Epithelial cell of prostate (primary cell): ENCODE results near the gene ALX4.

Source experiments
- DNase-seq: peaks from one replicate; pipeline ENCODE4 v3.0.0-alpha.2; 2011; ENCODE audit warnings: low read depth, low spot score
- H3K27ac ChIP-seq: fragments of 450-650 bp; 2 replicates; pipeline ENCODE4 v1.5.1; 2017; ENCODE audit warnings: mild to moderate bottlenecking

The ALX4 gene

GRCh38 chr11:44338026-44338425, 28.1 kb upstream of the ALX4 start:
- no peak overlapping the region for H3K27ac ChIP-seq
- DNase-seq: no peak

GRCh38 chr11:44335919-44336318, 26.0 kb upstream of the ALX4 start:
- no peak for DNase-seq
- H3K27ac ChIP-seq: no peak overlapping the region

- no peak overlapping the region for H3K27ac ChIP-seq
- no peak for DNase-seq
Observed at GRCh38 chr11:44335052-44335760, 25.3 kb upstream of the ALX4 start.

GRCh38 chr11:44334356-44335004, 24.5 kb upstream of the ALX4 start:
- H3K27ac ChIP-seq: no peak overlapping the region
- DNase-seq: no peak

- DNase-seq: no peak
- no peak overlapping the region for H3K27ac ChIP-seq
Observed at GRCh38 chr11:44333271-44334218, 23.6 kb upstream of the ALX4 start.

GRCh38 chr11:44332665-44333064, 22.7 kb upstream of the ALX4 start:
- H3K27ac ChIP-seq: no peak overlapping the region
- DNase-seq: no peak

GRCh38 chr11:44329472-44330230, 19.7 kb upstream of the ALX4 start:
- no peak overlapping the region for H3K27ac ChIP-seq
- no peak for DNase-seq

GRCh38 chr11:44328138-44328660, 18.3 kb upstream of the ALX4 start:
- DNase-seq: no peak
- no peak overlapping the region for H3K27ac ChIP-seq

GRCh38 chr11:44327730-44328129, 17.8 kb upstream of the ALX4 start:
- no peak for DNase-seq
- H3K27ac ChIP-seq: no peak overlapping the region

GRCh38 chr11:44326615-44327475, 16.9 kb upstream of the ALX4 start:
- no peak overlapping the region for H3K27ac ChIP-seq
- no peak for DNase-seq

GRCh38 chr11:44325698-44326097, 15.8 kb upstream of the ALX4 start:
- H3K27ac ChIP-seq: no peak overlapping the region
- DNase-seq: no peak

GRCh38 chr11:44324749-44325525, 15.0 kb upstream of the ALX4 start:
- DNase-seq: no peak
- H3K27ac ChIP-seq: no peak overlapping the region

GRCh38 chr11:44324222-44324621, 14.3 kb upstream of the ALX4 start:
- no peak overlapping the region for H3K27ac ChIP-seq
- DNase-seq: no peak

GRCh38 chr11:44322243-44322642, 12.3 kb upstream of the ALX4 start:
- H3K27ac ChIP-seq: no peak overlapping the region
- no peak for DNase-seq

- H3K27ac ChIP-seq: no peak overlapping the region
- no peak for DNase-seq
Observed at GRCh38 chr11:44321059-44321458, 11.1 kb upstream of the ALX4 start.

- H3K27ac ChIP-seq: no peak overlapping the region
- DNase-seq: no peak
Observed at GRCh38 chr11:44320289-44320973, 10.5 kb upstream of the ALX4 start.

GRCh38 chr11:44319552-44320288, 9.8 kb upstream of the ALX4 start:
- no peak for DNase-seq
- H3K27ac ChIP-seq: no peak overlapping the region
